ENCODE results near the gene CYP21A2.

DNA sequence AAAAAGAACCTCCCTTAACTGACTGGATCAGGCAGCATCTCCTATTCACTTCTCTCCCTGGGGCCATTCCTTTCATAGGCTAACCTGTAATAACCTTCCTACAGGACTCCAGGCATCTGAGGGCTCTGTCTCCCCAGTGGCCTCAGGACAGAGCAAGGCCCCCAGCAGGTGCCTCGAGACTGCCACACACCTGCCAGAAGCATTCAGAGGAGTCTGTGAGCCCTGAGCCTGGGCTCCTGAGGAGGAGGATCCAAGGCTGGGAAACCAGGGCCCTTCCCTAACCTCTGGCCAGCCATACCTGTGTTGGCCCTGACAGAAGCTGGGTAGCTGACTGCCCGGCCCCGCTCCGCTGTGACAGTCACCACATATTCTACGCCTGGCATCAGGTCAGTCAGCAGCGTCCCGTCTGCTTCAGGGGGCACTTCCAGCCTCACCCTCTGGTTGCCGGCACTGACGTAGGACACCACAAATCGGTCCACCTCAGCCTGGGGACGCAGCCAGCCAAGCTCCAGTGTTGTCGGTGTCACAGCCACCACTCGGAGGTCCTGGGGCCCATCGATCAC lies 50.4 kb downstream of the CYP21A2 start:
- TF ChIP-seq, protein P1, sequence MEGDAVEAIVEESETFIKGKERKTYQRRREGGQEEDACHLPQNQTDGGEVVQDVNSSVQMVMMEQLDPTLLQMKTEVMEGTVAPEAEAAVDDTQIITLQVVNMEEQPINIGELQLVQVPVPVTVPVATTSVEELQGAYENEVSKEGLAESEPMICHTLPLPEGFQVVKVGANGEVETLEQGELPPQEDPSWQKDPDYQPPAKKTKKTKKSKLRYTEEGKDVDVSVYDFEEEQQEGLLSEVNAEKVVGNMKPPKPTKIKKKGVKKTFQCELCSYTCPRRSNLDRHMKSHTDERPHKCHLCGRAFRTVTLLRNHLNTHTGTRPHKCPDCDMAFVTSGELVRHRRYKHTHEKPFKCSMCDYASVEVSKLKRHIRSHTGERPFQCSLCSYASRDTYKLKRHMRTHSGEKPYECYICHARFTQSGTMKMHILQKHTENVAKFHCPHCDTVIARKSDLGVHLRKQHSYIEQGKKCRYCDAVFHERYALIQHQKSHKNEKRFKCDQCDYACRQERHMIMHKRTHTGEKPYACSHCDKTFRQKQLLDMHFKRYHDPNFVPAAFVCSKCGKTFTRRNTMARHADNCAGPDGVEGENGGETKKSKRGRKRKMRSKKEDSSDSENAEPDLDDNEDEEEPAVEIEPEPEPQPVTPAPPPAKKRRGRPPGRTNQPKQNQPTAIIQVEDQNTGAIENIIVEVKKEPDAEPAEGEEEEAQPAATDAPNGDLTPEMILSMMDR (IDR thresholded peaks at IDR 0.05): no peak
- no peak for TF ChIP-seq POLR2A (IDR thresholded peaks at IDR 0.05)
